HCT116 (cell line): ENCODE data around the gene CTCF. TPM values are rescaled to one million over a fixed set of nuclear protein-coding genes. Genes with fewer than 3 reads are reported as not detected.

Source experiments
- ATAC-seq: fragments of 200-7000 bp; cut with Tn5 transposase; 2 replicates; pipeline ENCODE4 v1.9.1; 2020; ENCODE audit warnings: mild to moderate bottlenecking, moderate library complexity
- BruUV-seq: library from RNA; stranded (reverse); fragments of 400-500 nt; replicated peaks from 2 replicates; lab custom pipeline; 2021; lab: Mats Ljungman, UMichigan
- CTCF ChIA-PET: fragments of 300-600 bp; sonication (Branson Sonifier 250); formaldehyde crosslinking; loops from one replicate; lab custom pipeline; 2021; ENCODE audit warnings: antibody characterized with exemption; lab: Charles Lee
- POLR2A ChIA-PET: fragments of 300-600, 350-600 bp; sonication (Branson Sonifier 250); formaldehyde crosslinking; loops from one replicate; lab custom pipeline; 2021; ENCODE audit warnings: antibody characterized with exemption; lab: Charles Lee
- RAD21 ChIA-PET, 2 experiments: fragments of 300-600 bp; sonication (Branson Sonifier 250); formaldehyde crosslinking; loops; one replicate each; lab custom pipeline; 2023; ENCODE audit warnings: low total read pairs in 2 of 2; ENCODE audit not compliant: uncharacterized antibody in 2 of 2, unreplicated experiment in 2 of 2, low non-redundant PET in 1 of 2; lab: Charles Lee
- DNase-seq: peaks from one replicate; pipeline ENCODE4 v3.0.0-alpha.2; 2010; ENCODE audit warnings: low read depth, low spot score
- H2AFZ ChIP-seq: fragments of 200-600 bp; shearing (Covaris generic), sonication (generic); 2 replicates; pipeline ENCODE4 v1.6.1; 2017; ENCODE audit warnings: low read depth, mixed run types, mixed read lengths, antibody characterized with exemption, low read length; ENCODE audit not compliant: poor library complexity, severe bottlenecking
- H3K27ac ChIP-seq: 2 replicates; pipeline ENCODE4 v1.5.1; 2012; ENCODE audit warnings: low read depth, low read length
- H3K27me3 ChIP-seq: fragments of 200-600 bp; sonication (generic); 2 replicates; pipeline ENCODE4 v1.6.1; 2016; ENCODE audit warnings: mixed run types, low read length, mixed read lengths; ENCODE audit not compliant: insufficient read depth
- H3K36me3 ChIP-seq, 2 experiments: fragments of 200-500 bp in 1 of 2; fragments of 200-600 bp in 1 of 2; sonication (Bioruptor generic) in 1 of 2; sonication (generic) in 1 of 2; 2 replicates each; pipeline versions ENCODE4 v1.5.1 to v1.6.1; 2014 to 2016; ENCODE audit warnings: low read length in 2 of 2, inconsistent platforms in 1 of 2, mixed read lengths in 1 of 2, mixed run types in 1 of 2; ENCODE audit not compliant: insufficient read depth in 2 of 2, control insufficient read depth in 1 of 2
- H3K4me1 ChIP-seq, 2 experiments: fragments of 200-600 bp in 1 of 2; sonication (generic) in 1 of 2; 2 replicates each; pipeline versions ENCODE4 v1.5.1 to v1.6.1; 2012 to 2017; ENCODE audit warnings: low read length in 2 of 2, inconsistent platforms in 1 of 2, mild to moderate bottlenecking in 1 of 2, mixed read lengths in 1 of 2, mixed run types in 1 of 2, moderate library complexity in 1 of 2; ENCODE audit not compliant: insufficient read depth in 2 of 2, control insufficient read depth in 1 of 2
- H3K4me2 ChIP-seq: fragments of 200-600 bp; sonication (generic); 2 replicates; pipeline ENCODE4 v1.6.1; 2017; ENCODE audit warnings: mixed run types, low read length, mixed read lengths
- H3K4me3 ChIP-seq, 2 experiments: fragments of 200-600 bp in 1 of 2; sonication (generic) in 1 of 2; replicated peaks in 1 of 2; 2 replicates each; pipeline ENCODE4 v1.5.1; 2011 to 2016; ENCODE audit warnings: low read length in 2 of 2, control low read depth in 1 of 2, low read depth in 1 of 2, mild to moderate bottlenecking in 1 of 2, mixed read lengths in 1 of 2, mixed run types in 1 of 2
- H3K79me2 ChIP-seq: fragments of 200-600 bp; sonication (generic); 2 replicates; pipeline ENCODE4 v1.6.1; 2017; ENCODE audit warnings: mild to moderate bottlenecking, mixed run types, low read length, moderate library complexity, mixed read lengths; ENCODE audit not compliant: insufficient read depth
- H3K9ac ChIP-seq: fragments of 200-600 bp; sonication (generic); 2 replicates; pipeline ENCODE4 v1.6.1; 2016; ENCODE audit warnings: low read length, mixed read lengths
- H3K9me2 ChIP-seq: fragments of 200-600 bp; sonication (generic), shearing (Covaris generic); 2 replicates; pipeline ENCODE4 v1.6.1; 2017; ENCODE audit warnings: mixed run types, mild to moderate bottlenecking, moderate library complexity; ENCODE audit not compliant: insufficient read depth
- H3K9me3 ChIP-seq, 2 experiments: fragments of 200-500 bp in 1 of 2; fragments of 200-600 bp in 1 of 2; sonication (Bioruptor generic) in 1 of 2; sonication (generic) in 1 of 2; 2 replicates each; pipeline ENCODE4 v1.6.1; 2014 to 2017; ENCODE audit warnings: low read length in 2 of 2, mixed read lengths in 2 of 2, inconsistent platforms in 1 of 2, low read depth in 1 of 2, mild to moderate bottlenecking in 1 of 2, mixed run types in 1 of 2, moderate library complexity in 1 of 2; ENCODE audit not compliant: control insufficient read depth in 1 of 2, insufficient read depth in 1 of 2
- H4K20me1 ChIP-seq: fragments of 200-600 bp; sonication (generic), shearing (Covaris generic); 2 replicates; pipeline ENCODE4 v1.6.1; 2017; ENCODE audit warnings: mixed run types, mild to moderate bottlenecking, moderate library complexity; ENCODE audit not compliant: insufficient read depth
- CBX3 ChIP-seq: IDR thresholded peaks from 2 replicates; pipeline ENCODE4 v1.6.1; 2012; ENCODE audit warnings: low read depth
- EGR1 ChIP-seq: IDR thresholded peaks from 2 replicates; pipeline ENCODE4 v1.6.1; 2012; ENCODE audit warnings: low read depth
- EZH2 ChIP-seq: fragments of 200-600 bp; sonication (generic); IDR thresholded peaks from 2 replicates; pipeline ENCODE4 v1.6.1; 2017; ENCODE audit warnings: antibody characterized with exemption, mixed run types
- EZH2phosphoT487 ChIP-seq: fragments of 200-600 bp; IDR thresholded peaks from 2 replicates; pipeline ENCODE4 v1.6.1; 2018; ENCODE audit warnings: antibody characterized with exemption, borderline replicate concordance
- JUND ChIP-seq: IDR thresholded peaks from 2 replicates; pipeline ENCODE4 v1.6.1; 2012
- POLR2A ChIP-seq: IDR thresholded peaks from 2 replicates; pipeline ENCODE4 v1.7.0; 2011; ENCODE audit warnings: borderline replicate concordance; ENCODE audit not compliant: insufficient read depth, insufficient read length; ENCODE audit errors: extremely low read depth
- POLR2AphosphoS5 ChIP-seq: IDR thresholded peaks from 2 replicates; pipeline ENCODE4 v1.6.1; 2011; ENCODE audit warnings: mild to moderate bottlenecking, low read depth, low read length, moderate library complexity
- RAD21 ChIP-seq: IDR thresholded peaks from 2 replicates; pipeline ENCODE4 v1.6.1; 2012; ENCODE audit warnings: low read depth, mild to moderate bottlenecking
- SIN3A ChIP-seq: IDR thresholded peaks from 2 replicates; pipeline ENCODE4 v1.6.1; 2012; ENCODE audit warnings: low read depth
- SRF ChIP-seq: IDR thresholded peaks from 2 replicates; pipeline ENCODE4 v1.6.1; 2012; ENCODE audit warnings: low read depth
- YY1 ChIP-seq: IDR thresholded peaks from 2 replicates; pipeline ENCODE4 v1.6.1; 2011; ENCODE audit warnings: low read length, low read depth, moderate library complexity, mild to moderate bottlenecking; ENCODE audit not compliant: insufficient replicate concordance; ENCODE audit errors: extremely low read depth
- ZFX ChIP-seq: fragments of 450-650 bp; IDR thresholded peaks from 2 replicates; pipeline ENCODE4 v1.6.1; 2017
- ZNF274 ChIP-seq: fragments of 200-500 bp; sonication (Bioruptor generic); IDR thresholded peaks from 2 replicates; pipeline ENCODE4 v1.6.1; 2014; ENCODE audit warnings: mild to moderate bottlenecking, low read depth, low read length, inconsistent platforms
- intact Hi-C: fragments of 100-400 bp; cut with micrococcal nuclease; formaldehyde crosslinking; loops from 2 replicates; pipeline ENCODE4 v1.10.0; 2022
- total RNA-seq: library from RNA; stranded (reverse); gene quantifications from one replicate; pipeline ENCODE4 v1.2.1, GENCODE V29; 2021; ENCODE audit not compliant: unreplicated experiment
- TF ChIP-seq, protein P1 (sequence below): IDR thresholded peaks from 2 replicates; pipeline ENCODE4 v1.6.1; 2012; ENCODE audit warnings: low read depth
- TF ChIP-seq, protein P2 (sequence below): IDR thresholded peaks from 2 replicates; pipeline ENCODE4 v1.6.1; 2011; ENCODE audit warnings: mild to moderate bottlenecking, low read length, moderate library complexity; ENCODE audit not compliant: insufficient replicate concordance; ENCODE audit errors: extremely low read depth
- TF ChIP-seq, protein P3 (sequence below): IDR thresholded peaks from 2 replicates; pipeline ENCODE4 v1.6.1; 2012

Gene CTCF
- total RNA-seq, 1 experiment from 2014 or later: 48.3 TPM

DNA sequence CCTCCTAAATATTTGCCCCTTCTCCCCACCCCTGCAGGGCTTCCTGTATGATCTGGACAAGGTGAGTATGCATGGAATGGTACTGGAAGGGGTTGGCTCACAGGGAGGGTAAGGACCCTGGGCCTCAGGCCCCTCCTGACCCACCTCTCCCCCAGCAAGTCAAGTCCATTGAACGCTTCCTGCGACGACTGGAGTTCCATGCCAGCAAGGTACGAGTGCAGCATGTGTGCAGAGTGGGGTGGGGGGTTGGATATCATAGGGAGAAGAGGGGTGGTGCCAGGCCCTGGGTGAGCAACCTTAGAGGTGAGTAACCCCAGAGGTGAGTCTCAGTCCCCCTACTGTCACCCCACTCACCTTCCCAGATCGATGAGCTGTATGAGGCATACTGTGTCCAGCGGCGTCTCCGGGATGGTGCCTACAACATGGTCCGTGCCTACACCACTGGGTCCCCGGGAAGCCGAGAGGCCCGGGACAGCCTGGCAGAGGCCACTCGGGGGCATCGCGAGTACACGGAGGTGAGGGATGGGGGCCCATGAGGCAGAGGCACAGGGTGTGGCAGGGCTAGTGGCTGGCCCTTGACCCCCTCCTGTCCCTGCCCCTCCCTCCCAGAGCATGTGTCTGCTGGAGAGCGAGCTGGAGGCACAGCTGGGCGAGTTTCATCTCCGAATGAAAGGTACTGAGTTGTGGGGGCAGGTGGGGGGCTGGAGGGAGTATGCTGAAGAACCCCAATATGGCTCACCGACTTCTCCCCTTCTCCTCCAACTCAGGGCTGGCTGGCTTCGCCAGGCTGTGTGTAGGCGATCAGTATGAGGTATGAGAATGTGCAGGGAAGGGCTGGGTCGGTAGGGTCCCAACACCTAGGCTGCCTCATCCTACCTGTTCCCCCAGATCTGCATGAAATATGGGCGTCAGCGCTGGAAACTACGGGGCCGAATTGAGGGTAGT, 22.4 kb upstream of the CTCF start:
- no peak overlapping the region for H3K4me3 ChIP-seq
- intact Hi-C loops: no loop called here
- CTCF ChIA-PET: no interaction called here

More for the DNA sequence above, 22.4 kb upstream of the CTCF start:
- TF ChIP-seq, protein P1, sequence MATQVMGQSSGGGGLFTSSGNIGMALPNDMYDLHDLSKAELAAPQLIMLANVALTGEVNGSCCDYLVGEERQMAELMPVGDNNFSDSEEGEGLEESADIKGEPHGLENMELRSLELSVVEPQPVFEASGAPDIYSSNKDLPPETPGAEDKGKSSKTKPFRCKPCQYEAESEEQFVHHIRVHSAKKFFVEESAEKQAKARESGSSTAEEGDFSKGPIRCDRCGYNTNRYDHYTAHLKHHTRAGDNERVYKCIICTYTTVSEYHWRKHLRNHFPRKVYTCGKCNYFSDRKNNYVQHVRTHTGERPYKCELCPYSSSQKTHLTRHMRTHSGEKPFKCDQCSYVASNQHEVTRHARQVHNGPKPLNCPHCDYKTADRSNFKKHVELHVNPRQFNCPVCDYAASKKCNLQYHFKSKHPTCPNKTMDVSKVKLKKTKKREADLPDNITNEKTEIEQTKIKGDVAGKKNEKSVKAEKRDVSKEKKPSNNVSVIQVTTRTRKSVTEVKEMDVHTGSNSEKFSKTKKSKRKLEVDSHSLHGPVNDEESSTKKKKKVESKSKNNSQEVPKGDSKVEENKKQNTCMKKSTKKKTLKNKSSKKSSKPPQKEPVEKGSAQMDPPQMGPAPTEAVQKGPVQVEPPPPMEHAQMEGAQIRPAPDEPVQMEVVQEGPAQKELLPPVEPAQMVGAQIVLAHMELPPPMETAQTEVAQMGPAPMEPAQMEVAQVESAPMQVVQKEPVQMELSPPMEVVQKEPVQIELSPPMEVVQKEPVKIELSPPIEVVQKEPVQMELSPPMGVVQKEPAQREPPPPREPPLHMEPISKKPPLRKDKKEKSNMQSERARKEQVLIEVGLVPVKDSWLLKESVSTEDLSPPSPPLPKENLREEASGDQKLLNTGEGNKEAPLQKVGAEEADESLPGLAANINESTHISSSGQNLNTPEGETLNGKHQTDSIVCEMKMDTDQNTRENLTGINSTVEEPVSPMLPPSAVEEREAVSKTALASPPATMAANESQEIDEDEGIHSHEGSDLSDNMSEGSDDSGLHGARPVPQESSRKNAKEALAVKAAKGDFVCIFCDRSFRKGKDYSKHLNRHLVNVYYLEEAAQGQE: no peak
- TF ChIP-seq ZFX (no peak), RAD21 (no peak), ZNF274 (no peak), YY1 (no peak), JUND (no peak), EZH2phosphoT487 (no peak), SIN3A (no peak), SRF (no peak), POLR2A (no peak), POLR2AphosphoS5 (no peak), EGR1 (no peak), EZH2 (no peak), CBX3 (no peak)
- TF ChIP-seq, protein P2, sequence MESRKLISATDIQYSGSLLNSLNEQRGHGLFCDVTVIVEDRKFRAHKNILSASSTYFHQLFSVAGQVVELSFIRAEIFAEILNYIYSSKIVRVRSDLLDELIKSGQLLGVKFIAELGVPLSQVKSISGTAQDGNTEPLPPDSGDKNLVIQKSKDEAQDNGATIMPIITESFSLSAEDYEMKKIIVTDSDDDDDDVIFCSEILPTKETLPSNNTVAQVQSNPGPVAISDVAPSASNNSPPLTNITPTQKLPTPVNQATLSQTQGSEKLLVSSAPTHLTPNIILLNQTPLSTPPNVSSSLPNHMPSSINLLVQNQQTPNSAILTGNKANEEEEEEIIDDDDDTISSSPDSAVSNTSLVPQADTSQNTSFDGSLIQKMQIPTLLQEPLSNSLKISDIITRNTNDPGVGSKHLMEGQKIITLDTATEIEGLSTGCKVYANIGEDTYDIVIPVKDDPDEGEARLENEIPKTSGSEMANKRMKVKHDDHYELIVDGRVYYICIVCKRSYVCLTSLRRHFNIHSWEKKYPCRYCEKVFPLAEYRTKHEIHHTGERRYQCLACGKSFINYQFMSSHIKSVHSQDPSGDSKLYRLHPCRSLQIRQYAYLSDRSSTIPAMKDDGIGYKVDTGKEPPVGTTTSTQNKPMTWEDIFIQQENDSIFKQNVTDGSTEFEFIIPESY: no peak
- TF ChIP-seq, protein P3, sequence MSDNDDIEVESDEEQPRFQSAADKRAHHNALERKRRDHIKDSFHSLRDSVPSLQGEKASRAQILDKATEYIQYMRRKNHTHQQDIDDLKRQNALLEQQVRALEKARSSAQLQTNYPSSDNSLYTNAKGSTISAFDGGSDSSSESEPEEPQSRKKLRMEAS: no peak
- ATAC-seq: no peak
- H3K36me3 ChIP-seq: peaks cover 4 to 23% of the 10 kb centered on the region in 2 experiments
- no peak for DNase-seq
- no peaks in the 10 kb centered on the region for H4K20me1 ChIP-seq
- peaks cover 13% of the 10 kb centered on the region; the same call in 1 of the 2 replicates for H3K79me2 ChIP-seq
- no peak overlapping the region for H3K9ac ChIP-seq
- H3K27me3 ChIP-seq: no peaks in the 10 kb centered on the region
- POLR2A ChIA-PET: no interaction called here
- no peak overlapping the region for H3K27ac ChIP-seq
- H3K9me3 ChIP-seq: no peaks in the 10 kb centered on the region
- BruUV-seq: no TSS peak
- H3K4me2 ChIP-seq: no peak overlapping the region
- no peaks in the 10 kb centered on the region for H3K9me2 ChIP-seq
- H3K4me1 ChIP-seq: peaks cover 0 to 12% of the 10 kb centered on the region in 2 experiments; a peak in 1 of 4 replicates
- RAD21 ChIA-PET: no interaction called here
- no peak overlapping the region for H2AFZ ChIP-seq
